MM.1S (cell line): ENCODE data around the gene MRPL22.
A peak's percentile ranks its signal among the peaks of the same experiment; 100 is the strongest.

Experiments
- DNase-seq: peaks from one replicate; pipeline ENCODE4 v3.0.0-alpha.2; 2015
- H2AFZ ChIP-seq: fragments of 300-600 bp; sonication (generic); 2 replicates; pipeline ENCODE4 v1.6.0; 2016; ENCODE audit warnings: antibody characterized with exemption, low read length
- H3F3A ChIP-seq: fragments of 300-600 bp; sonication (generic); 2 replicates; pipeline ENCODE4 v1.6.1; 2016; ENCODE audit warnings: mild to moderate bottlenecking, antibody characterized with exemption, low read length, moderate library complexity, mixed read lengths; ENCODE audit not compliant: insufficient read depth
- H3K27ac ChIP-seq: fragments of 300-600 bp; sonication (generic); 2 replicates; pipeline ENCODE4 v1.5.1; 2016; ENCODE audit warnings: mild to moderate bottlenecking, low read length
- H3K27me3 ChIP-seq: fragments of 300-600 bp; sonication (generic); replicated peaks from 2 replicates; pipeline ENCODE4 v1.6.0; 2016; ENCODE audit warnings: low read length; ENCODE audit not compliant: insufficient read depth
- H3K36me3 ChIP-seq: fragments of 300-600 bp; sonication (generic); replicated peaks from 2 replicates; pipeline ENCODE4 v1.6.1; 2016; ENCODE audit warnings: mild to moderate bottlenecking, low read length, mixed read lengths; ENCODE audit not compliant: insufficient read depth
- H3K4me1 ChIP-seq: fragments of 300-600 bp; sonication (generic); 2 replicates; pipeline ENCODE4 v1.6.1; 2016; ENCODE audit warnings: low read length, mixed read lengths
- H3K4me2 ChIP-seq: fragments of 300-600 bp; sonication (generic); 2 replicates; pipeline ENCODE4 v1.6.0; 2016; ENCODE audit warnings: low read depth, low read length
- H3K4me3 ChIP-seq: fragments of 300-600 bp; sonication (generic); 2 replicates; pipeline ENCODE4 v1.5.1; 2016; ENCODE audit warnings: low read length, mixed read lengths
- H3K79me2 ChIP-seq: fragments of 300-600 bp; sonication (generic); 2 replicates; pipeline ENCODE4 v1.6.1; 2016; ENCODE audit warnings: mixed run types, low read length, mixed read lengths
- H3K9ac ChIP-seq: fragments of 300-600 bp; sonication (generic); 2 replicates; pipeline ENCODE4 v1.6.1; 2016; ENCODE audit warnings: low read length, mixed read lengths
- H3K9me2 ChIP-seq: fragments of 300-600 bp; sonication (generic); replicated peaks from 2 replicates; pipeline ENCODE4 v1.6.1; 2016; ENCODE audit warnings: mild to moderate bottlenecking, low read length, mixed read lengths; ENCODE audit not compliant: insufficient read depth
- H3K9me3 ChIP-seq: fragments of 300-600 bp; sonication (generic); replicated peaks from 2 replicates; pipeline ENCODE4 v1.6.1; 2016; ENCODE audit warnings: mild to moderate bottlenecking, low read length, mixed read lengths; ENCODE audit not compliant: insufficient read depth
- H4K20me1 ChIP-seq: fragments of 300-600 bp; sonication (generic); 2 replicates; pipeline ENCODE4 v1.6.1; 2016; ENCODE audit warnings: mild to moderate bottlenecking, low read length, moderate library complexity, mixed read lengths; ENCODE audit not compliant: insufficient read depth
- CTCF ChIP-seq: fragments of 300-600 bp; sonication (generic); IDR thresholded peaks from 2 replicates; pipeline ENCODE4 v1.5.1; 2016; ENCODE audit warnings: antibody characterized with exemption, low read length, mixed read lengths
- EZH2 ChIP-seq: fragments of 300-600 bp; sonication (generic); optimal IDR thresholded peaks from 2 replicates; pipeline ENCODE3; 2017; ENCODE audit warnings: low read depth, mild to moderate bottlenecking, antibody characterized with exemption, low read length, mixed read lengths
- EZH2phosphoT487 ChIP-seq: fragments of 300-600 bp; sonication (generic); IDR thresholded peaks from 2 replicates; pipeline ENCODE4 v1.6.1; 2018; ENCODE audit warnings: antibody characterized with exemption, low read length

MRPL22 gene

GRCh38 chr5:154945695-154946301 lies 4.9 kb downstream of the MRPL22 start:
- Histone ChIP-seq H3K4me2 (no peak overlapping the region), H2AFZ (no peak overlapping the region), H4K20me1 (peaks cover 4% of the 10 kb centered on the region; the same call in 1 of the 2 replicates), H3K4me1 (peaks cover 9% of the 10 kb centered on the region; the same call in 1 of the 2 replicates), H3K4me3 (no peak overlapping the region), H3K9me3 (no peaks in the 10 kb centered on the region), H3K27ac (no peak overlapping the region), H3K36me3 (peaks cover 6% of the 10 kb centered on the region; the same call in 1 of the 2 replicates), H3K79me2 (peaks cover 95% of the 10 kb centered on the region), H3K9ac (no peak overlapping the region), H3K27me3 (no peaks in the 10 kb centered on the region), H3F3A (no peaks in the 10 kb centered on the region), H3K9me2 (no peaks in the 10 kb centered on the region)
- no peak for DNase-seq
- TF ChIP-seq EZH2 (no peak), CTCF (peak; percentile 52)

GRCh38 chr5:154947778-154948177 lies 6.9 kb downstream of the MRPL22 start:
- H3K4me1 ChIP-seq, result peaks cover 3% of the 10 kb centered on the region; the same call in 1 of the 2 replicates
- TF ChIP-seq EZH2phosphoT487 (no peak), CTCF (no peak), EZH2 (no peak)

GRCh38 chr5:154948313-154948712 lies 7.4 kb downstream of the MRPL22 start:
- no peaks in the 10 kb centered on the region for H3K27me3 ChIP-seq
- H3K9me3 ChIP-seq, result no peaks in the 10 kb centered on the region
- no peak overlapping the region for H3K4me2 ChIP-seq
- H3K79me2 ChIP-seq, result peaks cover 75% of the 10 kb centered on the region
- no peak overlapping the region for H3K9ac ChIP-seq
- no peak overlapping the region for H2AFZ ChIP-seq
- H3F3A ChIP-seq, result no peaks in the 10 kb centered on the region
- no peak overlapping the region for H3K4me3 ChIP-seq
- no peaks in the 10 kb centered on the region for H3K4me1 ChIP-seq
- no peak for DNase-seq
- TF ChIP-seq EZH2 (no peak), EZH2phosphoT487 (no peak), CTCF (no peak)
- H4K20me1 ChIP-seq, result peaks cover 4% of the 10 kb centered on the region; the same call in 1 of the 2 replicates
- H3K36me3 ChIP-seq, result peaks cover 6% of the 10 kb centered on the region; the same call in 1 of the 2 replicates
- H3K9me2 ChIP-seq, result no peaks in the 10 kb centered on the region
- H3K27ac ChIP-seq, result no peak overlapping the region

More at GRCh38 chr5:154947778-154948177, 6.9 kb downstream of the MRPL22 start:
- Histone ChIP-seq H3K4me2 (no peak overlapping the region), H3K4me3 (no peak overlapping the region), H3K9ac (no peak overlapping the region), H3K79me2 (peaks cover 78% of the 10 kb centered on the region), H3K9me2 (no peaks in the 10 kb centered on the region), H3K9me3 (no peaks in the 10 kb centered on the region), H3K27me3 (no peaks in the 10 kb centered on the region), H3K36me3 (peaks cover 6% of the 10 kb centered on the region; the same call in 1 of the 2 replicates), H3K27ac (no peak overlapping the region), H4K20me1 (peaks cover 4% of the 10 kb centered on the region; the same call in 1 of the 2 replicates), H3F3A (no peaks in the 10 kb centered on the region), H2AFZ (no peak overlapping the region)
- DNase-seq, result no peak
